Ecto neural progenitor cell (in vitro differentiated cells): ENCODE data around the gene CCDC18.
"Not testable (repeated sequence)": the region's sequence is repeated elsewhere in the genome, so short reads cannot be mapped to it uniquely, and the experiment has no call there.

Experiments used
- DNase-seq: peaks from one replicate; pipeline ENCODE4 v3.0.0-alpha.2; 2018; ENCODE audit warnings: low spot score

The CCDC18 gene

GRCh38 chr1:93171549-93172034 is 8.9 kb upstream of the CCDC18 start:
- no peak for DNase-seq

GRCh38 chr1:93172778-93173177 is 7.7 kb upstream of the CCDC18 start:
- DNase-seq: no peak

GRCh38 chr1:93174638-93175037 is 5.9 kb upstream of the CCDC18 start:
- not testable (repeated sequence) for DNase-seq

GRCh38 chr1:93177991-93178390 is 2.5 kb upstream of the CCDC18 start:
- DNase-seq: no peak

- DNase-seq: no peak
These were observed 2.1 kb upstream of the CCDC18 start for GRCh38 chr1:93178418-93178817.

GRCh38 chr1:93179886-93180722 is 420 bp upstream of the CCDC18 start, which contains the start of gene TMED5:
TSS of gene TMED5 (minus strand) at chr1:93180413. CDS start at chr1:93180242, 171 bp downstream.
- peak; percentile 97 for DNase-seq

GRCh38 chr1:93186667-93187066 is 6.1 kb downstream of the CCDC18 start:
- no peak for DNase-seq

- no peak for DNase-seq
These were observed 9.9 kb downstream of the CCDC18 start for GRCh38 chr1:93190432-93190831.

- no peak for DNase-seq
These were observed 13.9 kb downstream of the CCDC18 start for GRCh38 chr1:93194231-93194990.

- no peak for DNase-seq
These were observed 16.1 kb downstream of the CCDC18 start for GRCh38 chr1:93196591-93196990.

GRCh38 chr1:93199150-93199549 is 18.6 kb downstream of the CCDC18 start:
- no peak for DNase-seq

- no peak for DNase-seq
These were observed 19.6 kb downstream of the CCDC18 start for GRCh38 chr1:93200086-93200620.

- DNase-seq: no peak
These were observed 20.2 kb downstream of the CCDC18 start for GRCh38 chr1:93200714-93201113.

GRCh38 chr1:93205892-93206566 is 25.5 kb downstream of the CCDC18 start:
- DNase-seq: no peak

- DNase-seq: no peak
These were observed 26.0 kb downstream of the CCDC18 start for GRCh38 chr1:93206567-93206954.

GRCh38 chr1:93207211-93207610 is 26.7 kb downstream of the CCDC18 start:
- no peak for DNase-seq

- DNase-seq: no peak
These were observed 34.8 kb downstream of the CCDC18 start for GRCh38 chr1:93215322-93215721.

GRCh38 chr1:93219443-93219842 is 38.9 kb downstream of the CCDC18 start:
- DNase-seq: no peak

GRCh38 chr1:93220716-93221115 is 40.2 kb downstream of the CCDC18 start:
- DNase-seq: not testable (repeated sequence)

- DNase-seq: no peak
These were observed 41.4 kb downstream of the CCDC18 start for GRCh38 chr1:93221913-93222312.

- DNase-seq: no peak
These were observed 42.6 kb downstream of the CCDC18 start for GRCh38 chr1:93223023-93223675.

- no peak for DNase-seq
These were observed 54.7 kb downstream of the CCDC18 start for GRCh38 chr1:93235261-93235660.
